ENCODE results near the gene HSPB9.

The HSPB9 gene, protein sequence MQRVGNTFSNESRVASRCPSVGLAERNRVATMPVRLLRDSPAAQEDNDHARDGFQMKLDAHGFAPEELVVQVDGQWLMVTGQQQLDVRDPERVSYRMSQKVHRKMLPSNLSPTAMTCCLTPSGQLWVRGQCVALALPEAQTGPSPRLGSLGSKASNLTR

DNA sequence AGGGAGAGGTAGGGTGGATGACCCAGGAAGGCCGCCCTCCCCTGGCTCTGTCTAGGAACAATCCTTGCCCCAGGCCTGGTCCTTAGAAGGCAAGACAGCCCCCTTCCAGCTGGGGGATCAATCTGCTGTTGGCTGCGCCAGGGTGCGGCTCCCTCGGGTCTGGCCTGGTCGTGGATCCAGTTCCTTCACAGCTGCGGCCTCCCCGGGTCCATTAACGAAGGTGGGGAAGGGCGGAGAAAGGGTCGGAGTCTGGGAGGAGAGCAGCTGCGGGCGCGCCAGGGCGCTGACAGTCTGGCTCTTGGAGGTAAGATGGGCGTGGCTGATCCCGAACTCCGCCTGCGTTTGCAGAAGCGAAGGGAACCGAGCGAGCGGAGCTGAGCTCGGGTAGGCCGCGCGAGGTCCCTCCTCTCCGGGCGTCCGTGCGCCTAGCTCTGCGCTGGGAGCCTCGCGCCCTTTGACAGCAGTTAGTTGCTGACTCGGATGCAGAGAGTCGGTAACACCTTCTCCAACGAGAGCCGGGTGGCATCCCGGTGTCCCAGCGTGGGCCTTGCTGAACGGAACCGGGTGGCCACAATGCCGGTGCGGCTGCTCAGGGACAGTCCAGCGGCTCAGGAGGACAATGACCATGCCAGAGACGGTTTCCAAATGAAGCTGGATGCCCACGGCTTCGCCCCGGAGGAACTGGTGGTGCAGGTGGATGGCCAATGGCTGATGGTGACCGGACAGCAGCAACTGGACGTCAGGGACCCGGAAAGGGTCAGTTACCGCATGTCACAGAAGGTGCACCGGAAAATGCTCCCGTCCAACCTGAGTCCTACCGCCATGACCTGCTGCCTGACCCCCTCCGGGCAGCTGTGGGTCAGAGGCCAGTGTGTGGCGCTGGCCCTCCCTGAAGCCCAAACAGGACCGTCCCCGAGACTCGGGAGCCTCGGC, at the start of gene HSPB9:
Gene HSPB9 (plus strand): TSS at position 434 of the 933 bp plus-strand sequence. CDS start 47 bp downstream, at position 481.
- Mint-ChIP-seq H3K4me3 (peak within 1 kb of the TSS; percentile 67), H3K9me3 (no peaks in the 10 kb centered on the region), H3K36me3 (ENCODE audit: low read depth) (peaks cover 26% of the 10 kb centered on the region), H3K27me3 (ENCODE audit: low read depth) (no peaks in the 10 kb centered on the region), H3K4me1 (ENCODE audit: low read depth) (peaks cover 15% of the 10 kb centered on the region), H3K27ac (peak within 1 kb of the TSS; percentile 57)
- no peak for DNase-seq (ENCODE audit: low spot score)

DNA sequence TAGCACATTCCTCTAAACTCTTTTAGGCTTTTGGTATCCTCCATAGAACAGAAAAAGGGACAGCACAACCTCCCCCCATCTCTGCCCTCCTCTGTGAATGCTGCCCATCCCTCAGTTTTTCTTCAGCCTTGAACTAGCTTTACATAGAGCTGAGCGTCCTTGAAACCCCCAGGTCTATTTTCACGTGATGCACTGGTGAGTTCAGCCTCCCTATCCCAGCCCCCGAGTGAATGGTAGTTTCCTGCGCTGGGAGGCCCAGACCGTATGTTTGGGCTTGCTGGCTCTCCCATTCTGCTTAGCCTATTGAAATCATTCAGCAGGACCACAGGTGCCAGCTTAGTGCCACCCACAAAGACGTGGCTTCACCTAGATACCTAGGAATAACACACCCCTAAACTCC, 46.8 kb upstream of the HSPB9 start:
- no peak overlapping the region for H3K4me3 Mint-ChIP-seq
- no peaks in the 10 kb centered on the region for H3K9me3 Mint-ChIP-seq
- H3K27ac Mint-ChIP-seq = no peak overlapping the region
- no peaks in the 10 kb centered on the region for H3K36me3 Mint-ChIP-seq (ENCODE audit: low read depth)
- peaks cover 6% of the 10 kb centered on the region for H3K4me1 Mint-ChIP-seq (ENCODE audit: low read depth)
- DNase-seq (ENCODE audit: low spot score) = no peak
- H3K27me3 Mint-ChIP-seq (ENCODE audit: low read depth) = peaks cover 32% of the 10 kb centered on the region

DNA sequence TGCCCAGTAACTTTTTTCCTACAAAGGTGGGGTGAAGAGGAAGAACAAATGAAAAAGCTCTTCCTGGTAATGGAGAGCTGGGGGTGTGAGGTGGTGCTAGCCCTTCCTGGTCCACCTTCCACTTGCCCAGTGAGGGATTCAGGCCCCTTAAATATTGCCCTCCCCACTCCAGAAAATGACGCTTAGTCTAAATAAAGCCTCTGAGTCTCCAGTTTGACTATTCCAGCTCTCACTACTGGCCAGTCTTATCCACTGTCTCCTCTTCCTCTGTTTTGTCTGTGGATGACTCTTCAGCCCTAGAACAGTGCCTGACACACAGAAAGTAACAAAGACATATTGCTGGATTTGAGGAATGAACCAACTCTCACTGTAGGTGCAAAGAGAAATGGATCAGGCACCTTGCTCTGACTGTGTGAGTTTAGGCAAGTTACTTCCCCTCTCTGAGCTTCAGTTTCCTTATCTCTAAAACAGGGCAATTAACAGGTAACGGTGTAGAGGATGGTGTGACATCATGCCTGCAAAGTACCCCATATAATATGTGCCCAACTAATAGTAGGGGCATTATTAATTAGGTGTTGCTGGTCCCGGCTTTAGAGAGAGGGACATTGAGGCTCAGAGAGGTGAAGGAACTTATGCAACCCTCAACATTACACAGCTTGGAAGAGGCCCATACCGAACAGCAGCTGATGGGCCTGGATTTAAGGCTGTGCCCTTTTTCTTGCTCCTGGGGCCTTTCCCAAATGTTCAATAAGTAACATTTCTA, 45.6 kb upstream of the HSPB9 start:
- Mint-ChIP-seq H3K27me3 (ENCODE audit: low read depth) (peaks cover 23% of the 10 kb centered on the region), H3K4me1 (ENCODE audit: low read depth) (peaks cover 4% of the 10 kb centered on the region), H3K27ac (no peak overlapping the region), H3K36me3 (ENCODE audit: low read depth) (no peaks in the 10 kb centered on the region), H3K9me3 (no peaks in the 10 kb centered on the region), H3K4me3 (no peak overlapping the region)
- no peak for DNase-seq (ENCODE audit: low spot score)

DNA sequence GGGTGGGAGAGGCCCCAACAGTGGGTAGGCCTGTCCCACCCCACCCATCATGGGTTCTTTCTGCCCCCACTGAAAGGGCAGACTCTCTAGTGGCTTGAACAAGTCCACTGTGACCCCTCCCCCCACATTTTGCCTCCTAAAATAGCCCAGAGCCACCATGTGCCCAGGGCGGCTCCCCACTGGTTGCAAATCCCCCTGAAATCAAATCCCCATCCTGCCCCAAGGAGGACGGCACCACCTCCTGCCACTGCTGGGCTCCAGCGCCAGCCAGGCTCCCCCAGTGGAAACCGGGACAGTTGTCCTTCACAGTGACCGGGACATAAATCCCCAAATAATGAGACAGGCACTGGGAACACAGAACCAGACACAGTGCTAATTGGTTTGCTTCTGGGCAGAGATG, 44.8 kb upstream of the HSPB9 start:
- Mint-ChIP-seq H3K4me1 (ENCODE audit: low read depth) (peaks cover 3% of the 10 kb centered on the region), H3K27me3 (ENCODE audit: low read depth) (peaks cover 20% of the 10 kb centered on the region)

DNA sequence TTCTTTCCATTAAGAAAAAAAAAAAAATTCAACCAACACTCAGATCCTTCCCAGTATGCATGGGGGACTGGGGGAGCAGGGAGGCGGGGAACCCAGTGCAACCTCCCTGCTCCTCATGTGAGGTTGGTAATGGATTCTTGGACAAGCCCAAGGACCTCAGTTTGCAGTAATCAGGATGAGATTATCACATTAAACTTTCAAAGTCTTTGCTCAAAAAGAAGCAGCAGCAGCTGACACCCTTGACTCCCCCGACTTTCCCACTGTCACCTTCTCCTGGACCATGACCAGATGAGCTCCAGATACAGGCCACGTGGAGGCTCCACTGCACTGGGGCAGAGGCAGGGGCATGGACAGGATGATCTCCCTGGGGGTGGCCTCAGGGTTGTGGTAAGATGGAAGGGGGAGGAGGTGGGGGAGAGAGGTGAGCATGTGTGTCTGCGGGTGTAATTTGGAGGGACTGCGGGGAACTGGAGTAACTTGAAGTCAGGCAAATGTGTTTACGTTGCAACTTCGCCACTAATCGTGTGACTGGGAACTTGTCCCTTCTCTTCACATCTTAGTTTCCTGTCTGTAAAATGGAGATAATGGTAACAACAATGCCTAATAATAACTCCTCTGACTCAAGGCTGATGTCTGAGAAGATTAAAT, 44.1 kb upstream of the HSPB9 start:
- no peaks in the 10 kb centered on the region for H3K36me3 Mint-ChIP-seq (ENCODE audit: low read depth)
- H3K27me3 Mint-ChIP-seq (ENCODE audit: low read depth) = peaks cover 12% of the 10 kb centered on the region
- H3K9me3 Mint-ChIP-seq = no peaks in the 10 kb centered on the region
- peaks cover under 1% of the 10 kb centered on the region for H3K4me1 Mint-ChIP-seq (ENCODE audit: low read depth)
- no peak overlapping the region for H3K4me3 Mint-ChIP-seq
- H3K27ac Mint-ChIP-seq = no peak overlapping the region
- DNase-seq (ENCODE audit: low spot score) = no peak

More for the DNA sequence above, 44.8 kb upstream of the HSPB9 start:
- H3K36me3 Mint-ChIP-seq (ENCODE audit: low read depth) = no peaks in the 10 kb centered on the region
- H3K4me3 Mint-ChIP-seq = no peak overlapping the region
- no peak overlapping the region for H3K27ac Mint-ChIP-seq
- H3K9me3 Mint-ChIP-seq = no peaks in the 10 kb centered on the region
- no peak for DNase-seq (ENCODE audit: low spot score)

DNA sequence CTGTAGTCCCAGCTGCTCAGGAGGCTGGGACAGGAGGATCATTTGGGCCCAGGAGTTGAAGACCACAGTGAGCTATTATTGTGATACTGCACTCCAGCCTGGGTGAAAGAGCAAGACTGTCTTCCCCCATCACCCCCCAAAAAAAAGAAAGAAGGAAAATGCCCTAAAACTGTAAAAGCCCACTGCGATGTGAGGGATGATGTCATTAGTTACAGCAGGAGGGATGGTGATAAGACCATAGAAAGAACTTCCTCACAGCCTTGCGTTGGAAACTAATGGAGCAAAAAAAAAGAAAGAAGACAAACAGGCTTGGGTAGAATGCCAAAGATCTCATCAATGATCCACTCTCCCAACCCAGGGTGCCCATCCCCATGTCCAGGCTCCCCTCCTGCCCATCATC, 43.1 kb upstream of the HSPB9 start:
- Mint-ChIP-seq H3K4me1 (ENCODE audit: low read depth) (no peaks in the 10 kb centered on the region), H3K27me3 (ENCODE audit: low read depth) (peaks cover 6% of the 10 kb centered on the region), H3K9me3 (no peaks in the 10 kb centered on the region), H3K4me3 (no peak overlapping the region), H3K36me3 (ENCODE audit: low read depth) (no peaks in the 10 kb centered on the region), H3K27ac (no peak overlapping the region)
- DNase-seq (ENCODE audit: low spot score) = no peak

DNA sequence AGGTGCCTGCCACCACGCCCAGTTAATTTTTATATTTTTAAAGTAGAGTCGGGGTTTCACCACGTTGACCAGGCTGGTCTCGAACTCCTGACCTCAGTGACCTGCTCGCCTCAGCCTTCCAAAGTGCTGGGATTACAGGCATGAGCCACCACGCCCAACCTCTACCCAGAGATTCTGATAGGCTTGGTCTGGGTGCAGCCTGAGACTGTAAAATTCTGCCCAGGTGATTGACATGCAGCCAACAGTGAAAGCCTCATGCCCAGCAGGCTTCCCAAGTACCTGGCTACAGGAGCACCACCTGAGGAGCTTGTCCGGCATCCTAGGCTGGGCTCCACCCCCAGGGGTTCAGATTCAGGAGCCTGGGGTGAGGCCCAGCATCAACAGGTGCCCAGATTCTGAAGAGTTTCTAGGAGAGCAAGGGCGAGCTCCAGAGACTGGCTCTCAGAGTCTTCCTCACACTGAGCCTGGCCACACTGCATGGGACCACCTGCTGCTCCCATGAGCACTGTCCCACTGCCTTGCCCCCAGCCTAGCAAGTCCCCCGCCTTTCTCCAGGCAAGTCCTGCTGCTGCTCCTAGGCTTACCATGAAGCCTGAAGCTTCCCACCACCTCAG, 41.0 kb upstream of the HSPB9 start:
- no peaks in the 10 kb centered on the region for H3K36me3 Mint-ChIP-seq (ENCODE audit: low read depth)
- DNase-seq (ENCODE audit: low spot score) = no peak
- no peaks in the 10 kb centered on the region for H3K4me1 Mint-ChIP-seq (ENCODE audit: low read depth)
- H3K4me3 Mint-ChIP-seq = no peak overlapping the region
- no peak overlapping the region for H3K27ac Mint-ChIP-seq
- H3K9me3 Mint-ChIP-seq = no peaks in the 10 kb centered on the region
- no peaks in the 10 kb centered on the region for H3K27me3 Mint-ChIP-seq (ENCODE audit: low read depth)

DNA sequence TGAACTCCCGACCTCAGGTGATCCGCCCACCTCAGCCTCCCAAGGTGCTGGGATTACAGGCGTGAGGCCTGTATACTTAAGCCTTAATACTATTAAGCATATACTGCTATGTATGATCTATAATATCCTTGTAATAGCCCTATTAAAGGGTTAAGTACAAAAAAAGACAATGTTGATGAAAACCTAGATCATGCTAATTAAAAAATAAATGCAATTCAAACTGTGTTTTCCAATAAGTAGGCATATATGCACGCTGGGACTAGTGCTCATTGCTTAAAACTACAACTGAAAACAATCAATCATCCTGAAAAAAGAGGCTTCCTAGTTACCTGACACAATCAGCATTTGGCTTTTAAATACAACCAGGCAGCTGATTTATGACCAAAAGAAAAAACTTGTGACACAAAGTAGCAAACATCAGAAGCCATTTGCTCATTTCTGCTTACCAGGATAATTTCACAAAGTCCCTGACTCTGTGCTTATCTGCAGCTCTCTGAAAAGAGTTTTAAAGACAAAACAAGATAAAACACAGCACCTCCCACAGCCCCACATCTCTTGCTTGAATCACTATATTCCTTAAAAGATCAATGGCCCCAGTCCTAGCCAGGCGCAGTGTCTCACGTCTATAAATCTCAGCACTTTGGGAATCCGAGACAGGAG, 35.4 kb upstream of the HSPB9 start:
- Mint-ChIP-seq H3K27ac (no peak overlapping the region), H3K4me1 (ENCODE audit: low read depth) (no peaks in the 10 kb centered on the region), H3K36me3 (ENCODE audit: low read depth) (no peaks in the 10 kb centered on the region), H3K9me3 (no peaks in the 10 kb centered on the region), H3K4me3 (no peak overlapping the region), H3K27me3 (ENCODE audit: low read depth) (peaks cover 16% of the 10 kb centered on the region)
- DNase-seq (ENCODE audit: low spot score) = no peak

DNA sequence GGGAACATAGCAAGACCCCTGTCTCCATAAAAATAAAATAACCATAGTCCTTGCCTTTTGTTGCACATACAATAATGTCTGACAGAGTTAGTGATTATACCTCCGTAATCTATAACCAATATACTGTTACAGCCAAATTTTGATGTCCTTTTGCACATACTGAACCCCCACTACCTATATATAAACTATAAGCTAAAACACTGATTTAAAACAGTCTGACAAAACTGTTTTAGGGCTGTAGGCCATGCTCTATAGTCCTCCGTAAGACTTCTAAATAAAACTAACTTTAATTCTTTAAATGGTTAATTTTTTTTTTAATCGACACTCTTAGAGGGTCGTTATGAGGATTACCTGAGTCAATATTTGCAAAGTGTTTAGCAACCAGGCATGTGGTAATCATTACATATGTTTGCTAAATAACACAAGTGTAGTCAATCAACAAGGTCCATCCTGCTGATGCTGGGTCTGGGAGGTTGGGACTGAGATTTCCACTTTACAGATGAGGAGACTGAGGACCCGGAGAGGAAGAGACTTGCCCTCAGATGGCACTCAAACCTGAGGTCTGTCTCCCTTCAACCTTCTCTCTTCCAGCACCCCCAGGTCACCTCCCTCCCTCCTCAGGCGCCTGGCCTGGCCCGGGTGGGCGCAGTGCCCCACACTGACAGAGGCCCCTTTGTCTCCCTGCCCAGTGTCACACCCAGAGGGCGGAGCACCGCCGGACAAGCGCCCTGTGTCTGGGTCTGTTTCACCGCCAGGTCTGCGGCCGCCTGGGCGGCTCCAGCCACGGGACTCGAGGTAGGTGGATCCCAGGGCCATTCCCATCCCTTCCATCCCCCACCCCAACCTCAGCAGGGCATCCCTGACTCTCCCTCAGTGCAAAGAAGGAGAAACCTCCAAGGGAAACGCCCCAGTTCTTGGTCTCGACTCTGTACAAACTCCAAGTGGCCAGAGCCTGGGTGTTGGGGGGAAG, 34.6 kb upstream of the HSPB9 start:
- Mint-ChIP-seq H3K27me3 (ENCODE audit: low read depth) (peaks cover 16% of the 10 kb centered on the region), H3K27ac (no peak overlapping the region), H3K4me3 (no peak overlapping the region), H3K4me1 (ENCODE audit: low read depth) (no peaks in the 10 kb centered on the region), H3K36me3 (ENCODE audit: low read depth) (no peaks in the 10 kb centered on the region), H3K9me3 (no peaks in the 10 kb centered on the region)
- no peak for DNase-seq (ENCODE audit: low spot score)

DNA sequence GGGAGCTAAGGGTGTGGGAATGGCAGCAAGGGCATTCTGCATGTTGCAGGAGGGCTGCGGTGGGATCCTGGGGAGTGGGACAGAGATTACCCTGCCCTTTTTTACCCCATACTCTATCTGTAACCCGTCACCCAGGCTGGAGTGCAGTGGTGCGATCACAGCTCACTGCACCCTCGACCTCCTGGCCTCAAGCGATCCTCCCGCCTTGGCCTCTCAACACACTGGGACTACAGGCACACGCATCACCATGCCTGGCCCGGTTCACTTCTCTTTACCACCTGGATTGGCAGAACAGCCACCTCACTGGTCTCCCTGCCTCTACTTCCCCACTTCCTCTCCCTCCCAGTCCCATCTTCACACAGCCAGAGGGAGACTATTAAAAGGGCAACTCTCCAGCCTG, 33.9 kb upstream of the HSPB9 start:
- H3K9me3 Mint-ChIP-seq = no peaks in the 10 kb centered on the region
- H3K27me3 Mint-ChIP-seq (ENCODE audit: low read depth) = peaks cover 16% of the 10 kb centered on the region
- no peaks in the 10 kb centered on the region for H3K36me3 Mint-ChIP-seq (ENCODE audit: low read depth)
- H3K4me1 Mint-ChIP-seq (ENCODE audit: low read depth) = no peaks in the 10 kb centered on the region
- no peak overlapping the region for H3K27ac Mint-ChIP-seq
- H3K4me3 Mint-ChIP-seq = no peak overlapping the region
- no peak for DNase-seq (ENCODE audit: low spot score)

DNA sequence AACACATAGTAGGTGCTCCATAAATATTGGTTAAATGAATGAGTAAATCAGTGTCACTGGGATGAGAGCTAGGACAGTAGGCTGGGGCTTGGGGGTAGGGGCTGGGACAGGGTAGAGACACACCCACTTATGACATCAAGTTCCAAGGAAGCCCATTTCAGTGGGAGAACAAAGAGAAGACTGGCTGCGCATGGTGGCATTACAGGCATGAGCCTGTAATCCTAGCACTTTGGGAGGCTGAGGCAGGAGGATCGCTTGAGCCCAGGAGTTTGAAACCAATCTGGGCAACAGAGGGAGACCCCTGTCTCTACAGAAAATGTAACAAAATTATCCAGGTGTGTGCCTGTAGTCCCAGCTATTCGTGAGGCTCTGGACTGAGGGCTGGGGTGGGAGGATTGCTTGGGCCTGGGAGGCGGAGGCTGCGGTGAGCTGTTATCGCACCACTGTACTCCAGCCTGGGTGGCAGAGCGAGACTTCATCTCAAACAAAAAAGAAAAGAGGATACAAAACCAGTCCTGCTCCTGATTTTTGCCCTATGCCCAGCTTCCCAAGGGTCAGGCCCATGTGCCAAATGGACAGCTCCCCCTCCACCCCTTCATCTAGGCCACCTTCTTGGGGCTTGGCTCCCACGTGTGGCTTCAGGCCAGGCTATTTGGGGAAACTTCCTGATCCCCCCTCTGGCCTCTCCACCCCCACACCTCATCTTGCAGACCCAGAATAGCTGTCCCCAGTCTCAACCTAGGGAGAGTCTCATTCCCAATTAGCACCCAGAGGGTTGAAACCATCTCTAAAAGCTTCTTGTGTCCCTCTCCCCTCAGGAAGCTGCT, 31.4 kb upstream of the HSPB9 start:
- Mint-ChIP-seq H3K27me3 (ENCODE audit: low read depth) (peaks cover 20% of the 10 kb centered on the region), H3K4me1 (ENCODE audit: low read depth) (no peaks in the 10 kb centered on the region), H3K4me3 (no peak overlapping the region), H3K36me3 (ENCODE audit: low read depth) (no peaks in the 10 kb centered on the region), H3K9me3 (no peaks in the 10 kb centered on the region), H3K27ac (no peak overlapping the region)
- DNase-seq (ENCODE audit: low spot score) = no peak

DNA sequence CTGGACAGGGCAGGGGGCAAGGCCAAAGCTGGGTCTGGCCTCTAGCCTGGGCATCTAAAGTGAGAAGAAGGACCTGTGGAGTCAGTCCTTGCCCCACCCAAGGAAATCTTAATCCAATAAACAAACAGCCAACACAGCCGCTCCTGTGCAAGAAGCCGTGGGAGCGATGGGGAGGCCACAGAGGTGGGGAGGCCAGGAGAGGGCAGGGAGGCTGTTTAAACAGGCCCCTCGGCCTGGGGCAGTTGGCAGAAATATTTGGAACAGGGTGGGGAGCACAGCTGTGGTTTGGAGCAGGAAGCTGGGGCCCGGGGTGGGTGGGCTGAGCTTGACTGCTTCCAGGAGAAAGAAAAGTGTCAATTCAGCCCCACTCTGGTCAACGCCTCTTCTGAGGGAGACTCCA, 29.7 kb upstream of the HSPB9 start:
- Mint-ChIP-seq H3K36me3 (ENCODE audit: low read depth) (no peaks in the 10 kb centered on the region), H3K27ac (no peak overlapping the region), H3K27me3 (ENCODE audit: low read depth) (peaks cover 32% of the 10 kb centered on the region), H3K9me3 (no peaks in the 10 kb centered on the region), H3K4me1 (ENCODE audit: low read depth) (peaks cover 5% of the 10 kb centered on the region), H3K4me3 (no peak overlapping the region)
- no peak for DNase-seq (ENCODE audit: low spot score)

Measured in T-helper 2 cell treated with Interferon-gamma antibody and Interleukin-4, amounts not matched to agents 5 μg/mL and 100 μg/mL, for 36 hours (primary cell).